Erythroblast (primary cell): Measurements from ENCODE around the gene SHROOM4.
A peak's percentile ranks its signal among the peaks of the same experiment; 100 is the strongest.

ENCODE experiments used
- DNase-seq, 2 experiments: peaks; one replicate each; lab custom pipeline; 2025; lab: John Stamatoyannopoulos, UW
- GATA1 ChIP-seq: IDR thresholded peaks from 2 replicates; pipeline ENCODE4 v1.6.1; 2011; ENCODE audit warnings: low read depth, mild to moderate bottlenecking, control low read depth, low read length, moderate library complexity
- POLR2A ChIP-seq: IDR thresholded peaks from 2 replicates; pipeline ENCODE4 v1.6.1; 2011; ENCODE audit warnings: mild to moderate bottlenecking, low read length

SHROOM4 gene

GRCh38 chrX:50769389-50770063, 44.5 kb downstream of the SHROOM4 start:
- no peak for DNase-seq
- no peak for TF ChIP-seq POLR2A
- TF ChIP-seq GATA1: no peak

GRCh38 chrX:50768801-50769200, 45.2 kb downstream of the SHROOM4 start:
- no peak for DNase-seq

GRCh38 chrX:50765986-50766385, 48.0 kb downstream of the SHROOM4 start:
- TF ChIP-seq POLR2A (no peak), GATA1 (no peak)
- no peak for DNase-seq

More at GRCh38 chrX:50768801-50769200, 45.2 kb downstream of the SHROOM4 start:
- TF ChIP-seq GATA1 (no peak), POLR2A (no peak)

- no peak for DNase-seq
- TF ChIP-seq GATA1 (no peak), POLR2A (no peak)
Observed at GRCh38 chrX:50762578-50762977, 51.4 kb downstream of the SHROOM4 start.

- no peak for DNase-seq
Observed at GRCh38 chrX:50756276-50756675, 57.7 kb downstream of the SHROOM4 start.

GRCh38 chrX:50751091-50751490, 62.9 kb downstream of the SHROOM4 start:
- TF ChIP-seq GATA1: no peak
- DNase-seq: no peak

More at GRCh38 chrX:50756276-50756675, 57.7 kb downstream of the SHROOM4 start:
- no peak for TF ChIP-seq POLR2A

- DNase-seq: peak; percentile 1 to 29
Observed at GRCh38 chrX:50747471-50747900, 66.5 kb downstream of the SHROOM4 start.

GRCh38 chrX:50736656-50737055, 77.3 kb downstream of the SHROOM4 start:
- no peak for DNase-seq
- TF ChIP-seq POLR2A (no peak), GATA1 (no peak)

More at GRCh38 chrX:50747471-50747900, 66.5 kb downstream of the SHROOM4 start:
- TF ChIP-seq GATA1: no peak
- TF ChIP-seq POLR2A: no peak

- no peak for DNase-seq
- no peak for TF ChIP-seq POLR2A
- TF ChIP-seq GATA1: no peak
Observed at GRCh38 chrX:50726296-50726695, 87.7 kb downstream of the SHROOM4 start.

- TF ChIP-seq POLR2A (no peak), GATA1 (no peak)
- DNase-seq: no peak
Observed at GRCh38 chrX:50725310-50725709, 88.7 kb downstream of the SHROOM4 start.

GRCh38 chrX:50723006-50723405, 91.0 kb downstream of the SHROOM4 start:
- DNase-seq: no peak
- TF ChIP-seq GATA1 (no peak), POLR2A (no peak)

GRCh38 chrX:50721764-50722521, 92.1 kb downstream of the SHROOM4 start:
- TF ChIP-seq POLR2A: no peak
- no peak for TF ChIP-seq GATA1
- no peak for DNase-seq

GRCh38 chrX:50719614-50720013, 94.4 kb downstream of the SHROOM4 start:
- TF ChIP-seq POLR2A (no peak), GATA1 (no peak)
- no peak for DNase-seq

GRCh38 chrX:50718776-50719175, 95.2 kb downstream of the SHROOM4 start:
- TF ChIP-seq GATA1 (no peak), POLR2A (no peak)
- DNase-seq: no peak

GRCh38 chrX:50716706-50717105, 97.3 kb downstream of the SHROOM4 start:
- DNase-seq: no peak
- TF ChIP-seq POLR2A: no peak
- no peak for TF ChIP-seq GATA1
